HG03066 (cell line): Measurements from ENCODE around the gene TCHP.
"Not testable (repeated sequence)": the region's sequence is repeated elsewhere in the genome, so short reads cannot be mapped to it uniquely, and the experiment has no call there.

Experiments used
- ATAC-seq: cut with Tn5 transposase; IDR thresholded peaks from one replicate; pipeline ENCODE4 v1.9.1; 2021; ENCODE audit warnings: low read depth; ENCODE audit not compliant: unreplicated experiment

Gene TCHP, protein sequence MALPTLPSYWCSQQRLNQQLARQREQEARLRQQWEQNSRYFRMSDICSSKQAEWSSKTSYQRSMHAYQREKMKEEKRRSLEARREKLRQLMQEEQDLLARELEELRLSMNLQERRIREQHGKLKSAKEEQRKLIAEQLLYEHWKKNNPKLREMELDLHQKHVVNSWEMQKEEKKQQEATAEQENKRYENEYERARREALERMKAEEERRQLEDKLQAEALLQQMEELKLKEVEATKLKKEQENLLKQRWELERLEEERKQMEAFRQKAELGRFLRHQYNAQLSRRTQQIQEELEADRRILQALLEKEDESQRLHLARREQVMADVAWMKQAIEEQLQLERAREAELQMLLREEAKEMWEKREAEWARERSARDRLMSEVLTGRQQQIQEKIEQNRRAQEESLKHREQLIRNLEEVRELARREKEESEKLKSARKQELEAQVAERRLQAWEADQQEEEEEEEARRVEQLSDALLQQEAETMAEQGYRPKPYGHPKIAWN

DNA sequence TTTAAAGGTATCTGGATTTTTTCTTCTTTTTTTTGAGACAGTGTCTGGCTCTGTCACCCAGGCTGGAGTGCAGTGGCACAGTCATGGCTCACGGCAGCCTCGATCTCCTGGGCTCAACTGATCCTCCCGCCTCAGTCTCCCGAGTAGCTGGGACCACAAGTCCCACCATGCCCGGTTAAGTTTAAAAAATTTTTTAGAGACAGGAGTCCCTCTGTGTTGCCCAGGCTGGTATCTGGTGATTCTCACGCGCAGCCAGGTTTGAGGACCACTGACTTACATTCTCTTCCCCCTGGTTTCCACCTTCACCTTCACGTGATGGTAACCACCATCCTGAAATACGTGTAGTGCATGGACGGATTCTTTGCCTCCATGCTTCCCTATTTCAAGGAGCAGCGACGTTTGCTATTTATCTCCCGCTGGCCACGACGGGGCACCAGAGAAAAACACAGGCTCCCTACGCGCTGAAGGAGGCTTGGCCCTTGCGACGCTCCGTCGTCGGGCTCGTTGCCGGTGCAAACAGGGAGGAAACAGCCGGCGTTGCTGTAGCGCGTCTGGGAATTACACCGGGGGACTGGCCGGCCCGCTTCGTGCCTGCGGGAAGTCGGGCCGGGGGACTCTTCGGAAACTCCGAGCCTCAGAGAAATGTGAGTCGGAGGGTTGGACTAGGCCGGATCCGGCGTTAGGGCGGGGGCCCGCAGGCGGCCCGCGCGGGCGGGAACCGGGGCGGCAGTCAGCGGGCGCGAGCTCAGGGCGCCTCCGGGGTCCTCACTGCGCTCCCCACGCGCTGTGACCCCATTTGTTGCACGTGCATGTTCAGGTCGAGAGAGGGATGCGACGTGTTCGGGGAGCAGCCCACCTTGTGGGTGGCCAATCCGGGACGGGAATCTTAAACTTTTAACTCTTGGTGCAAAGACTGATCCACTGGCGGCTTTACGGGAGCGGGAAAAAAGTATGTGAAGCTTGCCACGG is at the start of gene TCHP:
TCHP (plus strand) TSS at position 492 of the 969 bp plus-strand sequence. CDS start 2,753 bp downstream, outside the sequence.
- peak; percentile 71 for ATAC-seq

DNA sequence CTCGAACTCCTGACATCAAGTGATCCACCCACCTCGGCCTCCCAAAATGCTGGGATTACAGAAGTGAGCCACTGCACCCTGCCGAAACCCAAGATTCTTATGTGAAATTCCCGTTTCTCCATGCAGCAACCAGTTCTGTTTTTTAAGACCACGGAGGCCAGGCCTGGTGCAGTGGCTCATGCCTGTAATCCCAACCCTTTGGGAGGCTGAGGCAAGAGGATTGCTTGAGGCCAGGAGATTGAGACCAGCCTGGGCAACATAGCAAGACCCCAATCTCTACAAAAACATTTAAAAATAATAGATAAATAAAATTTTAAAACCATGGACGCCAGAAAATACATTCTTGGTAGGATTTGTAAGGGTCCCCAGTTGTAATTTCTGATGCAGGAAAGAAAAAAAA is 49.6 kb upstream of the TCHP start:
- ATAC-seq = not testable (repeated sequence)

DNA sequence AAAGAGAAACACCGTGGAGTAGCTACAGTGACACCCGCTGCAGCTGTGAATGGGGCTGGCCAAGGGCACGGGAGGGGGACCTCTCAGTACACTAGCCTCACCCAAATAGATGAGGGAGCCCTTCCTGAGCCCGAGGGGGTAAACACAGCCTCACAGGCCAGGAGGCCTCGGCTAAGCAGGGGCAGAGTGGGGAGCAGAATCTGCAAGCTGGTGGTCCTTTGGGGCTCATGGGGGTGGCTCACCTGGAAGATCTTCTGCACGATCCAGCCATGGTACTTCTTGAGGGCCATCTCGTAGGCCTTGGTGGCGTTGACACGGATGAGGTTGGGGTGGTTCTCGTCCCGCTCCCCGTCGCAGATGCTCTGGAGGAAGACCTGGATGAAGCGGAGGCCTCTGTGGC is 44.7 kb upstream of the TCHP start:
- no peak for ATAC-seq

DNA sequence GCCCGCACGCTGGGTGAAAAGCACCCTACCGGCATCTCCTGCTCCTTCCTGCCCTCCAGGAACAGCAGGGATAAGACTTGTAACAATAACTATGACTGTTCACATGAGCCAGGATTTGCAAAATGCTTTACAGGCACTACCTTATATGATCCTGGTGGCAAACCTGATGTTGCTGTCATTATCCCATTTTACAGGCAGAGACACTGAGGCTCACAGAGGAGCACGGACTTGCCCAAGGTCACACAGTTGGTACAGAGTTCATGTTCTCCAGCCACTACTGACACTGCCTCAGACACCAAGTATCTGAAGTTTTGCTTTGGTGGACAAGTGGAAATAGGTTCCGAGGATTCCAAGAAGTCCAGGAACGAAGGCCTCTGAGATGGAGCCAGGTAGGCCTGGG is 42.4 kb upstream of the TCHP start:
- ATAC-seq = no peak

DNA sequence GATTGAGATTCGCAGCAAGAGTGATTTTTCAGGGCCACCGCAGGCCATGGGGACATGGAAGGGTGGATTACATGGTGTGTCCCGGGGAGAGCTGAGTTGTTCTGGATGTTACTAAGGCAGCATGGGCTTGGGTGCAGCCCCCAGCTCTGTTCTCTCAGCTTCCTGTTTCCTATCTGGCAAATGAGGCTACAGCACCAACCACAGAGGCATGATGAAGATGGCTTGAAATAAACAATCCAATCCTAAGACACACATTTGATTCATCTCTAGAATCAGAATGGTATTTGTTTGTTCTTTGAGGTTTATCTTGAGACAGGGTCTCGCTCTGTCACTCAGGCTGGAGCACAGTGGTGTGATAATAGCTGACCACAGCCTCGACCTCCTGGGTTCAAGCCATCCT is 41.3 kb upstream of the TCHP start:
- ATAC-seq = no peak

DNA sequence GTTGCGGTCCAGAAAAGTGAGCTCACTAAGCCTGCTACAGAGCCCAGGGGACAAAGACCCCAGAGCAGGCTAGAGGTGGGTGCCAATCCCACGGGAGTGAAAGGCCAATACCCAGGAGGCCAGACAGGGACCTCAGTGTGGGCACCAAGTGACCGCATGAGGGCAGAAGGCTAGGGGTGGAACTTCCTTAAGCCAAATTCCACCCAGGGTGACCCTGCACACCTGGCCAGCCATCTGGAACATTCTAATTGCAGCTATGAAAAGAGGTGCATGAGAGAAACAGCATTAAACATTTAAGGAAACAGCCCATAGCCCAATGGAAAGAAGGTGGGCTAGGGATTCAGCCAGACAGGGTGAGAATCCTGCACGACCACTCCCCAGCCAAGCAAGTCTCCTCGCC is 39.1 kb upstream of the TCHP start:
- no peak for ATAC-seq

GRCh38 chr12:109861689-109862314 is 38.3 kb upstream of the TCHP start:
- ATAC-seq = no peak

DNA sequence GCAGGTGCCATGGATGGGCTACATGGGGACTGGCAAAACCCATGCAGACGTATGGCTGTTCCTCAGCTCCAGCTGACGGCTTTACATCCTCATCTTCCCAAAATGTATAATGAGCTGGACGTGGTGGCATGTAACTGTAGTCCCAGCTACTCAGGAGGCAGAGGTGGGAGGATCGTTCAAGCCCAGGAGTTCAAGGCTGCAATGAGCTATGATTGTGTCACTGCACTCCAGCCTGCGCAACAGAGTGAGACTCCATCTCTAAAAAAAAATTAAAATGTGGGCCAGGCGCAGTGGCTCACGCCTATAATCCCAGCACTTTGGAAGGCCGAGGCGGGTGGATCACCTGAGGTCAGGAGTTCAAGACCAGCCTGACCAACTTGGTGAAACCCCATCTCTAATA is 37.6 kb upstream of the TCHP start:
- ATAC-seq = not testable (repeated sequence)

- ATAC-seq = no peak
Measured at GRCh38 chr12:109863847-109864712, 36.0 kb upstream of the TCHP start.

DNA sequence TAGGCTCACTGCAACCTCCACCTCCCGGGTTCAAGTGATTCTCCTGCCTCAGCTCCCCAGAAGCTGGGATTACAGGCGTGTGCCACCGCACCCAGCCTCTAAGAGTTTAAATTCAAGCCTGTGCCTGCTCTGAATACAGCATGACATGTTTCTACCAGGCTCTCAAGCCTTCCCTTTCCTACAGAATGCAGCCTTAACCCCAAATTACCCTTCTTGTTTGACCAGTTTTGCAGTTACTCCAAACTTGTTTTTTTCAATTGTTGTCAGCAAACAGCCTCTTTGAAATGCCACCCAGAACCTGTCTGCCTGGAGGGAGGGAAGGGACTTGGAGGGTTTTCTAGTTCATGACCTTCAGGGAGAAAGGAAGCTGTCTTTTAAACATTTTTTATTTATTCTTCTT is 35.2 kb upstream of the TCHP start:
- ATAC-seq = no peak

GRCh38 chr12:109868182-109869051 is 31.7 kb upstream of the TCHP start:
- no peak for ATAC-seq

DNA sequence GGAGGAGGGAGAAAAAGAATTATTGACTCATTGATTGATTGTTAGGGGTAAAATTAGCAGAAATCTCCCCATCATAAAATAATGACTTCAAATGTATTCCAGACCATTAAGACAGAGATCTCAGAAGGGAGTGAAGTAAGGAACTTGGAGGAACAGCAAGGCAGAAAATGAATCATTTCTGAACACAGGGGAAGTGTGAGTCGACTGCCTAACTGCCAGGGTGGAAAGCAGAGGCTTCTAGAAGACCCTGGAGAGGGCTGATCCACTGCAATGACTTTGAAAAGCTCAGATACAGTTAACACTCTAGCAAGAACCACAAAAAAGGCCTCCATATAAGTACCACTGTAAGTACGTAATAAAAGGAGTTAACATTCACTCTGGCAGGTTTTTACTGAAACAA is 29.4 kb upstream of the TCHP start:
- ATAC-seq = no peak

DNA sequence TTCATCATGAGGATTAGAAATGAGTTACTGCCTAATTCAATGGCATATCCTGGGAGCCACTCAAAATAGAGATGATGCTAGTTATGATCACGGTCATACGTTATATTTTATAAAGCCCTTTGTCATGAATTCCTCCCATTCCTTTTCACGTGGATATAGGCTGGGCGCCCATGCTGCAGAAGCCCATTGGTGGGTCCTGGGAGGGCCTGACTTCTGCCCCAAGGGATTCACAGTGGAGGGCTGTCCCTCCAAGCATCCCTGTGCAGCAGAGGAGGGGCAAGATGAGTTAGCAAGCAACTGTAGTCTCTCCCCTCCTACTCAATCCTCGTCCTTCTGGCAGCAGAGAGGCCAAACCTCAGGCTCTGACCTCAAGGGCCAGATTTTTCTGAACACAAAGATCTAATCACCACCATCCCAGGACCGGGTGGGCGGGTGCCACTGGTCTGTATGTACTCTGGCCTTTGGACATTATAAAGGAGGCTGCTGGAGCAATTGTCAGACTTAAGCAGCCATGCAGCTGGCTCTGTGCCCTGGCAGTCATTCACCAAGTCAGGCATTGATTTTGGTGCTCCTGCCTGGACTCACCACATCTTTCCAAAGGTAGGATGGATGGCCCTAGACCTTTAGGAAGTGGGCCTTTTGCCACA is 28.3 kb upstream of the TCHP start:
- ATAC-seq = no peak

- ATAC-seq = no peak
Measured at GRCh38 chr12:109873653-109874052, 26.4 kb upstream of the TCHP start.

DNA sequence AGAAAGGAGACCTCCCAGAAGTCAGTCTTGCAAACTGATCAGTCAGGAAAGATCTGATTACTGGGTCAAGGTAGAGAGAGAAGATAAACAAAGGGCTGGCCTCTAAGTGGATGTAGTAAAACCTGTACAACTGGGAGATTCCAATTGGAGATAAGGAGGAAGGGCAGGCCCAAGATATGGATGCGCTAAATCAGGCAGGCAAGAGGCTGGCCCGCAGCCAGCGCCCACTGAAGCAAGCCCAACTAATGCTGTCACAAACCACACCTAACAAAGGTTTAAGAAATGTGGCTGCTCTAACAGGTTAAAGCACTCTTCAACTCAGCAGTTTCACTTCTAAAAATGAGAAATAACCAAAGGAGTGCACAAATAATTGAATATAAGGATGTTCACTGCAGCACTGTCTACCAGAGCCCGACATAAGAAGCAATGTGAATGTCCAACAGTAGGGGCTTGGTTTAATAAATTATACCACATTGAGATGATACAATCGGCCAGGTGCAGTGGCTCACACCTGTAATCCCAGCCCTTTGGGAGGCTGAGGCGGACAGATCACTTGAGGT is 24.4 kb upstream of the TCHP start:
- no peak for ATAC-seq

- no peak for ATAC-seq
Measured at GRCh38 chr12:109876406-109876805, 23.7 kb upstream of the TCHP start.

DNA sequence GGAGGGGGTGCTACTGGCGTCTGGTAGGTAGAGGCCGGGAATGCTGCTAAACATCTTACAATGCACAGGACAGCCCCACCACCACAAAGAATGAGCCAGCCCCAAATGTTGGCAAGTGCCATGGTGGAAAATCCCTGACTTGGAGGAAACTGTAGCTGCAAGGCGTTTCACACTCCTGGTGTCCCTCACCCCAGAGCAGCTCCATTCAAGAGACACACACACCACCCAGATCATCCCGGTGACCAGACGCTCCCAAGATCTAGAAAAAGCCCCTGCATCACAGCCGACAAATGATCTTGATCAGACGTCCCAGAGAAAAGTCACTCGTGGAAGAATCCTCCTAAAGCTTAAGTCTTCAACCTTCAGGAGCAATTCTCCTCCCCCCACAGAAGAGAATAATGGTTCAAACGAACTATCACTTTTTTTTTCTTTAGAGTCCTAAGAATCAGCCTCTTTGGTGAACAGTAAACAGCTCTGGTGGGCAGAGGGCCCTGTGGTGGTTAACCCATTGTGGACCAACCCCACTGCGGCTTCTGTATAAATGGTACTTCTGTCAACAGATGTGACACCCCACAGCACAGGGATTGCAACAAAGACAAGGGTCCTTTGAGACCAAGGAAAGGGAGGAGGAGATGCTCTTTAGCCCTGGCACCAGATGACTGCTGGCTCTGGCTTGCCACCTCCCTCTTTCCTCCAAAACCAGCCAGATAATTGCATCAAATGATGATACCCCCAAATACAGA is 22.4 kb upstream of the TCHP start:
- no peak for ATAC-seq

- ATAC-seq = no peak
Measured at GRCh38 chr12:109878247-109878625, 21.8 kb upstream of the TCHP start.
